ENCODE data around the gene GARIN1A.

GARIN1A gene

GRCh38 chr7:128693373-128694015, 21.4 kb downstream of the GARIN1A start:
- no peak overlapping the region for H3K4me3 ChIP-seq (ENCODE audit: low read length)
- no peak for TF ChIP-seq CTCF (conservative IDR thresholded peaks at IDR 0.05; ENCODE audit: low read depth, low read length)
- no peak for DNase-seq (ENCODE audit: low read depth)

GRCh38 chr7:128694738-128695137, 22.6 kb downstream of the GARIN1A start:
- DNase-seq (ENCODE audit: low read depth) = no peak
- no peak for TF ChIP-seq CTCF (conservative IDR thresholded peaks at IDR 0.05; ENCODE audit: low read depth, low read length)
- H3K4me3 ChIP-seq (ENCODE audit: low read length) = no peak overlapping the region

- peak overlapping the region; percentile 56 for H3K4me3 ChIP-seq (ENCODE audit: low read length)
- peak; percentile 51 for TF ChIP-seq CTCF (conservative IDR thresholded peaks at IDR 0.05; ENCODE audit: low read depth, low read length)
These were observed 25.3 kb downstream of the GARIN1A start for GRCh38 chr7:128697302-128697905.

GRCh38 chr7:128699196-128699712, 27.2 kb downstream of the GARIN1A start:
- no peak overlapping the region for H3K4me3 ChIP-seq (ENCODE audit: low read length)
- no peak for TF ChIP-seq CTCF (conservative IDR thresholded peaks at IDR 0.05; ENCODE audit: low read depth, low read length)
- DNase-seq (ENCODE audit: low read depth) = no peak

More at GRCh38 chr7:128697302-128697905, 25.3 kb downstream of the GARIN1A start:
- no peak for DNase-seq (ENCODE audit: low read depth)

GRCh38 chr7:128699895-128700294, 27.8 kb downstream of the GARIN1A start:
- no peak for DNase-seq (ENCODE audit: low read depth)
- H3K4me3 ChIP-seq (ENCODE audit: low read length) = no peak overlapping the region

GRCh38 chr7:128701062-128701785, 29.1 kb downstream of the GARIN1A start:
- no peak for DNase-seq (ENCODE audit: low read depth)
- no peak for TF ChIP-seq CTCF (conservative IDR thresholded peaks at IDR 0.05; ENCODE audit: low read depth, low read length)
- H3K4me3 ChIP-seq (ENCODE audit: low read length) = no peak overlapping the region

More at GRCh38 chr7:128699895-128700294, 27.8 kb downstream of the GARIN1A start:
- no peak for TF ChIP-seq CTCF (conservative IDR thresholded peaks at IDR 0.05; ENCODE audit: low read depth, low read length)
